HL-60 (cell line): ENCODE data around the gene DBP.

Experiments used
- DNase-seq, 2 experiments: peaks; one replicate each; pipeline ENCODE4 v3.0.0-alpha.2; 2010 to 2020; ENCODE audit warnings: low read depth in 1 of 2, low spot score in 1 of 2
- H3K27ac ChIP-seq: fragments of 250-450 bp; sonication (Bioruptor Pico); replicated peaks from 2 replicates; pipeline ENCODE4 v1.5.1; 2020; ENCODE audit warnings: mild to moderate bottlenecking, moderate library complexity
- H3K27me3 ChIP-seq: fragments of 250-450 bp; sonication (Bioruptor Pico); 2 replicates; pipeline ENCODE4 v1.5.1; 2021; ENCODE audit warnings: mild to moderate bottlenecking, moderate library complexity; ENCODE audit not compliant: insufficient read depth, poor library complexity, severe bottlenecking
- H3K4me3 ChIP-seq: replicated peaks from 2 replicates; pipeline ENCODE4 v1.5.1; 2011; ENCODE audit warnings: mild to moderate bottlenecking, control low read depth, low read length; ENCODE audit not compliant: insufficient read depth
- GABPA ChIP-seq: IDR thresholded peaks from 2 replicates; pipeline ENCODE4 v1.6.1; 2012; ENCODE audit warnings: low read depth
- POLR2AphosphoS5 ChIP-seq: IDR thresholded peaks from 2 replicates; pipeline ENCODE4 v1.6.1; 2012; ENCODE audit warnings: low read depth
- SPI1 ChIP-seq: IDR thresholded peaks from 2 replicates; pipeline ENCODE4 v1.6.1; 2012; ENCODE audit warnings: low read depth, mild to moderate bottlenecking, borderline replicate concordance
- TF ChIP-seq, protein P1 (sequence below): IDR thresholded peaks from one replicate; pipeline ENCODE4 v1.5.1; 2011; ENCODE audit warnings: low read length, control low read depth, inconsistent platforms; ENCODE audit not compliant: insufficient read depth
- TF ChIP-seq, protein P2 (sequence below): IDR thresholded peaks from 2 replicates; pipeline ENCODE4 v1.6.1; 2012; ENCODE audit warnings: low read depth; ENCODE audit not compliant: insufficient replicate concordance

The DBP gene

DNA sequence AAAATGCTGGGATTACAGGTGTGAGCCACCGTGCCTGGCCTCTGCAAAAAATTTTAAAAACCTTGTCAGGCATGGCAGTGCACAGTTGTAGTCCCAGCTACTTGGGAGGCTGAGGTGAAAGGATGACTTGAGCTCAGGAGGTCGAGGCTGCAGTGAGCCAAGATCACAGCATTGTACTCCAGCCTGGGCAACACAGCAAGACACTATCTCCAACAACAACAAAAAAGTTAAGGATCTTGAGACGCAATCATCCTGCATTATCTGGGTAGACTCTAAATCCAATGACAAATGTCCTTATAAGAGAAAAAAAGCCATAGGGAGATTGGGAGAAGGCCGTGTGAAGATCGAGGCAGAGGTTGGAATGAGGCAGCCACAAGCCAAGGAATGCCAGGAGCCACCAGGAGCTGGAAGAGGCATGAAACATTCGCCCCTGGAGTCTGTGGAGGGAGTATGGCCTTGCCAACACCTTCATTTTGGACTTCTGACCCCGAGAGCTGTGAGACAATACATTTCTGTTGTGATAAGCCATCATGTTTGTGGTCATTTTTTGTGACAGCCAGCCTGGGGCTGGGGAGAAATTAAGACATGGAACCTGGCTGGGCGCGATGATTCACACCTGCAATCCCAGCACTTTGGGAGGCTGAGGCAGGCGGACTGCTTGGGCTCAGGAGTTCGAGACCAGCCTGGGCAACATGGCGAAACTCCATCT is 13.9 kb upstream of the DBP start:
- H3K4me3 ChIP-seq, result no peak overlapping the region
- no peak overlapping the region for H3K27ac ChIP-seq
- no peak for DNase-seq
- TF ChIP-seq POLR2AphosphoS5, result no peak
- TF ChIP-seq, protein P1, sequence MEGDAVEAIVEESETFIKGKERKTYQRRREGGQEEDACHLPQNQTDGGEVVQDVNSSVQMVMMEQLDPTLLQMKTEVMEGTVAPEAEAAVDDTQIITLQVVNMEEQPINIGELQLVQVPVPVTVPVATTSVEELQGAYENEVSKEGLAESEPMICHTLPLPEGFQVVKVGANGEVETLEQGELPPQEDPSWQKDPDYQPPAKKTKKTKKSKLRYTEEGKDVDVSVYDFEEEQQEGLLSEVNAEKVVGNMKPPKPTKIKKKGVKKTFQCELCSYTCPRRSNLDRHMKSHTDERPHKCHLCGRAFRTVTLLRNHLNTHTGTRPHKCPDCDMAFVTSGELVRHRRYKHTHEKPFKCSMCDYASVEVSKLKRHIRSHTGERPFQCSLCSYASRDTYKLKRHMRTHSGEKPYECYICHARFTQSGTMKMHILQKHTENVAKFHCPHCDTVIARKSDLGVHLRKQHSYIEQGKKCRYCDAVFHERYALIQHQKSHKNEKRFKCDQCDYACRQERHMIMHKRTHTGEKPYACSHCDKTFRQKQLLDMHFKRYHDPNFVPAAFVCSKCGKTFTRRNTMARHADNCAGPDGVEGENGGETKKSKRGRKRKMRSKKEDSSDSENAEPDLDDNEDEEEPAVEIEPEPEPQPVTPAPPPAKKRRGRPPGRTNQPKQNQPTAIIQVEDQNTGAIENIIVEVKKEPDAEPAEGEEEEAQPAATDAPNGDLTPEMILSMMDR, result no peak
- no peaks in the 10 kb centered on the region for H3K27me3 ChIP-seq

- Histone ChIP-seq H3K27ac (no peak overlapping the region), H3K27me3 (no peaks in the 10 kb centered on the region), H3K4me3 (no peak overlapping the region)
- TF ChIP-seq SPI1, result no peak
- TF ChIP-seq, protein P2, sequence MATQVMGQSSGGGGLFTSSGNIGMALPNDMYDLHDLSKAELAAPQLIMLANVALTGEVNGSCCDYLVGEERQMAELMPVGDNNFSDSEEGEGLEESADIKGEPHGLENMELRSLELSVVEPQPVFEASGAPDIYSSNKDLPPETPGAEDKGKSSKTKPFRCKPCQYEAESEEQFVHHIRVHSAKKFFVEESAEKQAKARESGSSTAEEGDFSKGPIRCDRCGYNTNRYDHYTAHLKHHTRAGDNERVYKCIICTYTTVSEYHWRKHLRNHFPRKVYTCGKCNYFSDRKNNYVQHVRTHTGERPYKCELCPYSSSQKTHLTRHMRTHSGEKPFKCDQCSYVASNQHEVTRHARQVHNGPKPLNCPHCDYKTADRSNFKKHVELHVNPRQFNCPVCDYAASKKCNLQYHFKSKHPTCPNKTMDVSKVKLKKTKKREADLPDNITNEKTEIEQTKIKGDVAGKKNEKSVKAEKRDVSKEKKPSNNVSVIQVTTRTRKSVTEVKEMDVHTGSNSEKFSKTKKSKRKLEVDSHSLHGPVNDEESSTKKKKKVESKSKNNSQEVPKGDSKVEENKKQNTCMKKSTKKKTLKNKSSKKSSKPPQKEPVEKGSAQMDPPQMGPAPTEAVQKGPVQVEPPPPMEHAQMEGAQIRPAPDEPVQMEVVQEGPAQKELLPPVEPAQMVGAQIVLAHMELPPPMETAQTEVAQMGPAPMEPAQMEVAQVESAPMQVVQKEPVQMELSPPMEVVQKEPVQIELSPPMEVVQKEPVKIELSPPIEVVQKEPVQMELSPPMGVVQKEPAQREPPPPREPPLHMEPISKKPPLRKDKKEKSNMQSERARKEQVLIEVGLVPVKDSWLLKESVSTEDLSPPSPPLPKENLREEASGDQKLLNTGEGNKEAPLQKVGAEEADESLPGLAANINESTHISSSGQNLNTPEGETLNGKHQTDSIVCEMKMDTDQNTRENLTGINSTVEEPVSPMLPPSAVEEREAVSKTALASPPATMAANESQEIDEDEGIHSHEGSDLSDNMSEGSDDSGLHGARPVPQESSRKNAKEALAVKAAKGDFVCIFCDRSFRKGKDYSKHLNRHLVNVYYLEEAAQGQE, result no peak
- TF ChIP-seq, protein P1, result no peak
- no peak for TF ChIP-seq GABPA
- TF ChIP-seq POLR2AphosphoS5, result no peak
- DNase-seq, result no peak
These were observed 11.0 kb upstream of the DBP start for GRCh38 chr19:48648134-48648533.

DNA sequence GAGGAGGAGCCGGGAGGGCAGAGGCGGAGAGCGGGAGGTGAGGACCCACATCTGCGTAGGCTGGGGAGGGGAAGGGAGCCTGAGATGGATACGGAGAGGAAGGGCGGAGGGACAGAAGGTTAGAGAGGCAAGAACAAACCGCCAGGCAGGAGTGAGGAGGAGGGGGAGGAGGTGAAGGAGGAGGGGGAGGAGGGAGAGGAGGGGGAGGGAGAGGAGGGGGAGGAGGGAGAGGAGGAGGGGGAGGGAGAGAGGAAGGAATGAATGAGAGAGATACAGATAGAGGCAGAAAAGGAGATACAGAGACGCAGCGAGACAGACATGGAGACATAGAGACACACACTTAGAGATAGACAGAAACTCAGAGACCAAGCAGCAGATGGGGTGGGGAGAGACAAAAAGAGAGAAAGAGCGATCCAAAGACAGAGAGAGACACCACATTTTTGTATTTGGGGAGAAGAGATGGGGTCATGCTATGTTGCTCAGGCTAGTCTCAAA is 9.6 kb upstream of the DBP start:
- Histone ChIP-seq H3K27ac (no peak overlapping the region), H3K4me3 (peak overlapping the region; percentile 43; the same call in 1 of the 2 replicates), H3K27me3 (no peaks in the 10 kb centered on the region)
- no peak for TF ChIP-seq POLR2AphosphoS5
- peak in 1 of 2 experiments; percentile 73 for DNase-seq

- TF ChIP-seq, protein P2, result no peak
- TF ChIP-seq, protein P1, result peak; percentile 52
- Histone ChIP-seq H3K27ac (no peak within 1 kb of the TSS), H3K4me3 (peak within 1 kb of the TSS; percentile 43), H3K27me3 (no peaks in the 10 kb centered on the region)
- DNase-seq, result peak in 1 of 2 experiments; percentile 86
These were observed 9.0 kb upstream of the DBP start, which contains the start of gene CA11 for GRCh38 chr19:48646001-48646721. TSS of gene CA11 (minus strand) at chr19:48646187. CDS start at chr19:48645632, 555 bp downstream.
